Ovary (tissue), 9 donors: ENCODE measurements around the gene PRTG. TPM values are rescaled to one million over a fixed set of nuclear protein-coding genes. Genes with fewer than 3 reads are reported as not detected.

Experiments used
- DNase-seq, 5 donors: peaks; one replicate each; pipeline ENCODE4 v3.0.0-alpha.2; 2019 to 2020
- H3K27ac ChIP-seq, 2 donors: fragments of 200-600 bp; one replicate each; pipeline versions ENCODE4 v1.5.1 to v1.8.0; 2019 to 2022
- H3K27me3 ChIP-seq: fragments of 200-600 bp; one replicate; pipeline ENCODE4 v1.8.0; 2022
- H3K36me3 ChIP-seq: fragments of 200-600 bp; sonication (generic); one replicate; pipeline ENCODE4 v1.5.1; 2019
- H3K4me1 ChIP-seq: one replicate; pipeline ENCODE4 v1.8.1; 2013; ENCODE audit warnings: mild to moderate bottlenecking, moderate library complexity; ENCODE audit not compliant: insufficient read depth
- H3K4me3 ChIP-seq: fragments of 200-600 bp; sonication (generic); one replicate; pipeline ENCODE4 v1.5.1; 2017
- H3K9me3 ChIP-seq, 2 donors: fragments of 200-600 bp in 1 of 2; sonication (generic) in 1 of 2; one replicate each; pipeline versions ENCODE4 v1.5.1 to v1.8.1; 2013 to 2019; ENCODE audit warnings: mild to moderate bottlenecking in 1 of 2, moderate library complexity in 1 of 2
- EP300 ChIP-seq: sonication (generic); formaldehyde crosslinking; IDR thresholded peaks from one replicate; pipeline ENCODE4 v1.6.1; 2017; ENCODE audit warnings: antibody characterized with exemption
- POLR2A ChIP-seq: fragments of 450-650 bp; IDR thresholded peaks from one replicate; pipeline ENCODE4 v1.6.1; 2017; ENCODE audit warnings: antibody characterized with exemption, mild to moderate bottlenecking, moderate library complexity
- WGBS, 3 donors: extraction: QIAGEN DNeasy Blood & Tissue Kit in 1 of 3; methylation state at CpG; one replicate each; pipeline versions ENCODE4 v1.1.5 to v1.1.7; 2013 to 2017; 5-methylcytosine and 5-hydroxymethylcytosine counted together
- intact Hi-C, 4 donors: fragments of 100-400 bp; cut with DNase I; formaldehyde crosslinking; loops; one replicate each; pipeline versions ENCODE4 v1.11.0 to v1.15.1; 2022 to 2023
- polyA plus RNA-seq, 2 donors: library from polyadenylated mRNA; stranded (reverse); fragments of 200-250 nt in 1 of 2; fragments of 350-450 nt in 1 of 2; fragmentation: Illumina TruSeq in 1 of 2; extraction: RNeasy Lipid Tissue Mini Kit (QIAGEN cat#74804) in 1 of 2; gene quantifications; one replicate each; pipeline ENCODE4 v1.2.3, GENCODE V29; 2013 to 2014
- total RNA-seq, 7 donors: library from RNA; depleted of rRNA in 2 of 7; stranded (reverse); fragments of >200 nt in 2 of 7; fragmentation: NEBNext Ultra II Directional in 3 of 7; extraction: Animal tissue kit (Norgen Biotek cat#: 25700) in 3 of 7; gene quantifications; one replicate each; pipeline versions ENCODE4 v1.1.0 to v1.2.4, GENCODE V29; 2016 to 2023
- TF ChIP-seq, protein P1 (sequence below), 3 donors: fragments of 450-650 bp in 2 of 3; fragments of 200-600 bp in 1 of 3; IDR thresholded peaks; one replicate each; pipeline versions ENCODE4 v1.5.1 to v1.8.0; 2016 to 2022; ENCODE audit warnings: antibody characterized with exemption in 3 of 3, mild to moderate bottlenecking in 1 of 3
- donor health status: DM: no; HTN: no; CAD: no; lungs with moderate emphysema.
- donor health status: DM: no; HTN: no; CAD: no.
- donor health status: Bipolar disorder and iron deficiency.
- donor health status: DM: yes; HTN: yes; CAD: no.
- donor health status: DM: no; HTN: no; CAD: no.
- donor health status: DM: yes; HTN: yes; CAD: no.

Gene PRTG
- total and polyA plus RNA-seq, 9 donors, result 1.2 to 9.4 (median 6.1) TPM

DNA sequence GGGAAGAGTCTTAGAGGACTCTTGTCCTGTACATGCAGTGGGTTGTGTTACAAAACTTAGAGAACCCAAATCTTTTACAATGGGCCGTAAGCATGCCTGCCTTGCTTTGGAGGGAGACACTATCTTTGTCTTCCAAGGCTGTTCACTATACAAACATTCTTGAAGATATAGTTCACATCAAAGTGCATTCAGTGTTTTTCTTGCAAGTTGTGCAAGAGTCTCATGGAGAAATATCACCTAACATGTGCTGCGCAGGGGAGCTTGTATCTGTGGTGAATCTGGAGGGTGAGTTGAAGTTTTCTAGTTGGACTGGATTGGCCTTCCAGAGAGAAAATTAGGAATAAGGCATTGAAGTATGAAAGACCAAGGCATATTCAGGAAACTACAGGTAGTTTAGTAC is 7.8 kb upstream of the PRTG start:
- TF ChIP-seq, protein P1, sequence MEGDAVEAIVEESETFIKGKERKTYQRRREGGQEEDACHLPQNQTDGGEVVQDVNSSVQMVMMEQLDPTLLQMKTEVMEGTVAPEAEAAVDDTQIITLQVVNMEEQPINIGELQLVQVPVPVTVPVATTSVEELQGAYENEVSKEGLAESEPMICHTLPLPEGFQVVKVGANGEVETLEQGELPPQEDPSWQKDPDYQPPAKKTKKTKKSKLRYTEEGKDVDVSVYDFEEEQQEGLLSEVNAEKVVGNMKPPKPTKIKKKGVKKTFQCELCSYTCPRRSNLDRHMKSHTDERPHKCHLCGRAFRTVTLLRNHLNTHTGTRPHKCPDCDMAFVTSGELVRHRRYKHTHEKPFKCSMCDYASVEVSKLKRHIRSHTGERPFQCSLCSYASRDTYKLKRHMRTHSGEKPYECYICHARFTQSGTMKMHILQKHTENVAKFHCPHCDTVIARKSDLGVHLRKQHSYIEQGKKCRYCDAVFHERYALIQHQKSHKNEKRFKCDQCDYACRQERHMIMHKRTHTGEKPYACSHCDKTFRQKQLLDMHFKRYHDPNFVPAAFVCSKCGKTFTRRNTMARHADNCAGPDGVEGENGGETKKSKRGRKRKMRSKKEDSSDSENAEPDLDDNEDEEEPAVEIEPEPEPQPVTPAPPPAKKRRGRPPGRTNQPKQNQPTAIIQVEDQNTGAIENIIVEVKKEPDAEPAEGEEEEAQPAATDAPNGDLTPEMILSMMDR (IDR thresholded peaks at IDR 0.05), result no peak
- no peak for TF ChIP-seq EP300
- no peak for TF ChIP-seq POLR2A
- no peaks in the 10 kb centered on the region for H3K4me1 ChIP-seq
- no peaks in the 10 kb centered on the region for H3K9me3 ChIP-seq
- H3K27me3 ChIP-seq, result no peaks in the 10 kb centered on the region
- no peak overlapping the region for H3K27ac ChIP-seq
- H3K36me3 ChIP-seq, result no peaks in the 10 kb centered on the region
- no peak overlapping the region for H3K4me3 ChIP-seq
- WGBS, 3 donors, result 79 to 88% (median 83%) methylated on average over 2 of the region's 2 CpGs
- intact Hi-C loops, result no loop called here
- DNase-seq, result no peak

DNA sequence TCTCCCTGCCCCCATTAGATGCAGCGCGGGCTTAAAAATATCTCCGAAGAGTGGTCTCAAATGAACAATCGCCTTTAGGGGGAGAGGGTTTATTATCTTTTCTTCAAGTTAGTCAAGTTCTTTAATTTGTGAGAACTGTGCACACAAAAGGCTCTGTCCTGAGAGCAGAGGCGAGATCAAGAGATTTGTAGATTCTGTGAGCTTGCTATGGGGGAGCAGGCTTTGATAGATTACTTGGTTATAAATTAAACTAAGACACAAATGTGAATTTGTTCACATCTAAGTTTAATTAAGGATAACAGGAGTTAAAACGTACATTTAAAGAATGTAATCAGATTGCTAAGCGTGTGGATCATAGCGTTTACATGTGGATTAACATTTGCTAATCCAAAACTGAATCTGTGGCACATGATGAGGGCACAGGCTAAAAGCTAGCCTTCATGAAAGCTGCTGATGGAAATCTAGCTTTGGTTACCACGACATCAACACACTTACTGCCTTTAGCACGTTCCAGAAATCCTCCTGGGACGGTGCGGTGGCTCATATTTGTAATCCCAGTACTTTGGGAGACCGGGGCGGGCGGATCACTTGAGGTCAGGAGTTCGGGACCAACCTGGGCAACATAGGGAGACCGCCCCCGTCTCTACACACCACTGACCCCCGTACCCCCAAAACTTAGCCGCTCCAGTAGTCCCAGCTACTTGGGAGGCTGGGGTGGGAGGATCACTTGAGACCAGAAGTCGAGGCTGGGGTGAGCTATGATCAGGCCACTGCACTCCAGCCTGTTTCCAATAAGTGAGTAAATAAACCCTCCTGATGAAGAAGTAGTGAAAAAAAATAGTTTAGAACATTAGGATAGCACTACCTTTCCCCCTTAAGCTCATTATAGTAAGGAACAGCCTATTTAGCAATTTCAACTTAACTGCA is 1.0 kb upstream of the PRTG start:
- Histone ChIP-seq H3K4me1 (peaks cover 3% of the 10 kb centered on the region), H3K36me3 (no peaks in the 10 kb centered on the region), H3K27me3 (no peaks in the 10 kb centered on the region), H3K9me3 (no peaks in the 10 kb centered on the region), H3K27ac (peak overlapping the region in 1 of 2 donors; percentile 65), H3K4me3 (peak overlapping the region; percentile 93)
- 37 to 51% (median 48%) methylated on average over 21 of the region's 21 CpGs for WGBS, 3 donors
- no peak for DNase-seq
- intact Hi-C loops, result loop anchor here in 1 of 4 donors (5.0 kb wide), 1 partner anchor 1842 kb away; no protein-coding TSS in a partner anchor
- no peak for TF ChIP-seq POLR2A
- no peak for TF ChIP-seq EP300
- TF ChIP-seq, protein P1 (IDR thresholded peaks at IDR 0.05), result no peak

DNA sequence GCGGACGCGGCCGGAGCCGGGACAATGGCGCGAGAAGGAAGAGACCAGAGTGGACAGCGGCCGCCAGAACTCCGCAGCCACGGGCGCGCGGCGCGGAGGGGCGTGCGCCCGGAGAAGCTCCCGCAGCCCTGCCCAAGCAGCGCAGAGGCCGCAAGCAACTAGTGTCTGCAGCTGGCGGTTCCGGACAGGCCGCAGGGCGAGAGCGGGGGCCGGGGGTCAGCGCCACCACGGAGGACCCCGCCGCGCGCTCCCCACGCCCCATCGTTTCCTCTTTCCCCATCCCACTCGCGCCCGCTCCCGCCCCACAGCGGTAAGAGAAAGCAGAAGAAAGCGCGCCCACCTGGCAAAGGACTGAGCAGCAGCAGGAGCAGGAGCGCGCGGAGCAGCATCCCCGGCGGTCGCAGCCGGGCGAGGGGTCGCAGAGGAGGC is 440 bp downstream of the PRTG start:
- TF ChIP-seq EP300 (no peak), POLR2A (no peak)
- TF ChIP-seq, protein P1 (IDR thresholded peaks at IDR 0.05), result no peak
- peaks cover 3% of the 10 kb centered on the region for H3K4me1 ChIP-seq
- intact Hi-C loops, result loop anchor here in 1 of 4 donors (5.0 kb wide), 1 partner anchor 1840 kb away; no protein-coding TSS in a partner anchor
- DNase-seq, result peak in 4 of 5 donors; percentile 52 to 72 (median 54)
- no peaks in the 10 kb centered on the region for H3K27me3 ChIP-seq
- no peaks in the 10 kb centered on the region for H3K9me3 ChIP-seq
- H3K4me3 ChIP-seq, result peak overlapping the region; percentile 93
- no peaks in the 10 kb centered on the region for H3K36me3 ChIP-seq
- WGBS, 3 donors, result 0 to 1% (median 0%) methylated on average over 44 to 52 of the region's 52 CpGs
- H3K27ac ChIP-seq, result peak overlapping the region; percentile 65 to 82

DNA sequence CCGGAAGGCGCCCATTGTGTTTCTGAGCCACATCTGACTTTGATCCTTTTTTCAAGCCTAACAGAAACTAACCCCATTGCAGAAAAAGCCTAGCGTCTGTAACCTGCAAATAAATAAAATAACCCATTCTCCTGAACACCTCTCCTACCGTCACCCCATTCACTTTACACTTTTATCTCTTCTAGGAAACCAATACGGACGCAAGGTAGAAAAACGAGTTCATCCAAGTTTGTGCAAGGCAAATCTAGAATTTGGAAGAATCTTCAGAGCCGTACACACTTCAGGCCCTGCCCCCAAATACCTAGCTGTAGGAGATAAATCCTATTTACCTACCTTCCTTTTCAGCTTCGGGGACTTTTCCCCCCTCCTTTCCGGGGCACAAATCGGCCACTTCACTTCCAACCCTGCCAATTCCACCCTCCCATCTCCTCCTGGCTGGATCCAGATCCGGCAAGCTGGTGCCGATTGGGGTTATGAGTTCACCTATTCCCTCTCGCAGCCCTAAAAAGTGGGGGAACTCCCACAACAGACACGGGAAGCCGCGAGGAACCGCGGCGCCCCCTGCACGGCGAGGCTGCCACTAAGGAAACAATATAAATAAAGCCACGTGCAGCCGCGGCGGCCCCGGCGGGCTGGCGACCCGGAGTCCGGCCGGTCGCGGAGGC is 987 bp downstream of the PRTG start:
- peak; percentile 15 to 57 (median 34) for DNase-seq
- Histone ChIP-seq H3K4me1 (peaks cover 3% of the 10 kb centered on the region), H3K4me3 (peak overlapping the region; percentile 93), H3K27ac (peak overlapping the region; percentile 65 to 82), H3K36me3 (no peaks in the 10 kb centered on the region), H3K27me3 (no peaks in the 10 kb centered on the region), H3K9me3 (no peaks in the 10 kb centered on the region)
- 4% methylated on average over 34 of the region's 34 CpGs for WGBS, 3 donors
- TF ChIP-seq, protein P1 (IDR thresholded peaks at IDR 0.05), result no peak
- TF ChIP-seq POLR2A, result no peak
- TF ChIP-seq EP300, result no peak
- intact Hi-C loops, result loop anchor here in 1 of 4 donors (5.0 kb wide), 1 partner anchor 1840 kb away; no protein-coding TSS in a partner anchor
